Progenitor cell of endocrine pancreas (in vitro differentiated cells): ENCODE results near the gene FGD3. TPM values are rescaled to one million over a fixed set of nuclear protein-coding genes. Genes with fewer than 3 reads are reported as not detected.

Experiments
- DNase-seq: peaks from one replicate; pipeline ENCODE4 v3.0.0; 2021; ENCODE audit warnings: low spot score; ENCODE audit not compliant: unreplicated experiment
- H3K27ac Mint-ChIP-seq: 2 replicates; pipeline ENCODE4 v1.8.0; 2021; ENCODE audit warnings: mild to moderate bottlenecking, moderate library complexity, mixed read lengths
- H3K27me3 Mint-ChIP-seq: 2 replicates; pipeline ENCODE4 v1.8.0; 2021; ENCODE audit warnings: mixed read lengths
- H3K36me3 Mint-ChIP-seq: 2 replicates; pipeline ENCODE4 v1.8.0; 2022; ENCODE audit warnings: mixed read lengths; ENCODE audit not compliant: insufficient read depth
- H3K4me1 Mint-ChIP-seq: 2 replicates; pipeline ENCODE4 v1.8.0; 2021; ENCODE audit warnings: low read depth, mixed read lengths
- H3K4me3 Mint-ChIP-seq: 2 replicates; pipeline ENCODE4 v1.8.0; 2021; ENCODE audit warnings: low read depth, mild to moderate bottlenecking, moderate library complexity, mixed read lengths
- H3K9me3 Mint-ChIP-seq: 2 replicates; pipeline ENCODE4 v1.8.0; 2021; ENCODE audit warnings: low read depth, mixed read lengths
- CTCF ChIP-seq: fragments of 200-600 bp; sonication (generic); IDR thresholded peaks from one replicate; pipeline ENCODE4 v1.5.0; 2021; ENCODE audit warnings: antibody characterized with exemption, mild to moderate bottlenecking; ENCODE audit not compliant: unreplicated experiment
- total RNA-seq: library from RNA; stranded (reverse); gene quantifications from 2 replicates; pipeline ENCODE4 v1.2.1, GENCODE V29; 2021

The FGD3 gene
- total RNA-seq, 1 donor from 2014 or later, result 9.6 TPM

- H3K4me1 Mint-ChIP-seq, result no peaks in the 10 kb centered on the region
- TF ChIP-seq CTCF, result no peak
- H3K36me3 Mint-ChIP-seq, result peaks cover 1% of the 10 kb centered on the region
- no peaks in the 10 kb centered on the region for H3K9me3 Mint-ChIP-seq
- no peak for DNase-seq
- H3K27me3 Mint-ChIP-seq, result peaks cover 3% of the 10 kb centered on the region
- no peak overlapping the region for H3K27ac Mint-ChIP-seq
- no peak overlapping the region for H3K4me3 Mint-ChIP-seq
These were observed 81.2 kb downstream of the FGD3 start for GRCh38 chr9:93028448-93029006.

- peaks cover 3% of the 10 kb centered on the region for H3K27me3 Mint-ChIP-seq
- DNase-seq, result no peak
- no peak for TF ChIP-seq CTCF
- peaks cover under 1% of the 10 kb centered on the region for H3K4me1 Mint-ChIP-seq
- H3K4me3 Mint-ChIP-seq, result no peak overlapping the region
- H3K9me3 Mint-ChIP-seq, result no peaks in the 10 kb centered on the region
- H3K27ac Mint-ChIP-seq, result no peak overlapping the region
- peaks cover 1% of the 10 kb centered on the region for H3K36me3 Mint-ChIP-seq
These were observed 83.6 kb downstream of the FGD3 start for GRCh38 chr9:93030642-93031628.

GRCh38 chr9:93031629-93032430 is 84.5 kb downstream of the FGD3 start:
- no peak overlapping the region for H3K27ac Mint-ChIP-seq
- peaks cover 1% of the 10 kb centered on the region for H3K36me3 Mint-ChIP-seq
- H3K4me3 Mint-ChIP-seq, result no peak overlapping the region
- H3K4me1 Mint-ChIP-seq, result peaks cover 1% of the 10 kb centered on the region
- no peak for DNase-seq
- H3K9me3 Mint-ChIP-seq, result no peaks in the 10 kb centered on the region
- H3K27me3 Mint-ChIP-seq, result peaks cover 3% of the 10 kb centered on the region
- TF ChIP-seq CTCF, result no peak

- Mint-ChIP-seq H3K4me3 (no peak overlapping the region), H3K9me3 (no peaks in the 10 kb centered on the region), H3K4me1 (peaks cover 1% of the 10 kb centered on the region), H3K27me3 (peaks cover 3% of the 10 kb centered on the region), H3K27ac (no peak overlapping the region), H3K36me3 (peaks cover 1% of the 10 kb centered on the region)
- DNase-seq, result no peak
- TF ChIP-seq CTCF, result no peak
These were observed 85.2 kb downstream of the FGD3 start for GRCh38 chr9:93032545-93032944.

- Mint-ChIP-seq H3K4me3 (no peak overlapping the region), H3K27me3 (peaks cover 3% of the 10 kb centered on the region), H3K36me3 (peaks cover 1% of the 10 kb centered on the region), H3K27ac (no peak overlapping the region), H3K4me1 (peaks cover 1% of the 10 kb centered on the region), H3K9me3 (no peaks in the 10 kb centered on the region)
- DNase-seq, result no peak
- TF ChIP-seq CTCF, result no peak
These were observed 86.2 kb downstream of the FGD3 start for GRCh38 chr9:93033531-93033930.
